ENCODE measurements around the gene FRS3.
"Not testable (repeated sequence)": the region's sequence is repeated elsewhere in the genome, so short reads cannot be mapped to it uniquely, and the experiment has no call there.

Gene FRS3

DNA sequence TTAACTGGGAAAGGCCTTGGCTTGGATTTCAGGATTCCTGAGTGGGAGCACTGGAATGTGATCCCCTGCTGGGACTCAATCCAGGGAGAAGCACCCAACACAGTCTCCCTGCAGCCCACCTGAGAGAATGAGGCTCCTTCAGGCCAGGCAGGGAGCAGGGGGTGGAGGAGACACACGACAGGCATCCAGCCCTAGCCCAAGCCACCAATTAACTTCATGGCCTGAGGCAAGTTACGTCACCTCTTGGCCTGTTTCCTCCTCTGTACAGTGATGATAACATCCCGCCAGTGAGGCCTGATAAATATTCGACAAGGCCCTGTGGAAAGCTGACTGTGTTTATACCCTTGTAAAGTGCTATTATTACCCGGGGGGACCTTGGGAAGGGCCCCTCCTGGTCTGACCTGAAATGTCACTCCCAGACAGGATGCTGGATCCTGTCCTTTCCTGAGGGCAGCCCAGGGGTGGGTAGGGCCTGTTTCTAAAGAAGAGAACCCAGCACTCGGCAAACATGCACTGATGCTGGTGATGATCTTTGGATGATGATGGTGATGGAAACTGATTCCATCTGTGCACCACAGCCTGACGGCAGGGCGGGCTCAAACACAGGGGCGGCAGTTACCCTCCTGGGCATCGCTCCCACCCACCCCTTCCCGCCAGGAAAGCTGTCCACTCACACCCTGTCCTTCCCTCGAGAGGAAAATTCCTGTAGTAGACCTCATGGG lies 12.4 kb downstream of the FRS3 start:
- H3K9ac ChIP-seq (ENCODE audit: insufficient read length): no peak overlapping the region
- H3K9me3 ChIP-seq (ENCODE audit: low read depth, low read length): no peaks in the 10 kb centered on the region
- no peaks in the 10 kb centered on the region; the same call in 1 of the 2 replicates for H3K36me3 ChIP-seq (ENCODE audit: insufficient read depth, low read length)
- no peak overlapping the region for H3K27ac ChIP-seq
- no peak overlapping the region for H3K4me3 ChIP-seq
- no peak for DNase-seq (ENCODE audit: low read depth, low spot score)
- TF ChIP-seq FOXP2 (optimal IDR thresholded peaks at IDR 0.05; ENCODE audit: control extremely low read depth, extremely low read length, insufficient read depth) (no peak), POLR2AphosphoS5 (IDR thresholded peaks at IDR 0.05; ENCODE audit: borderline replicate concordance, low read depth, low read length) (no peak), EZH2 (IDR thresholded peaks at IDR 0.05) (no peak)

DNA sequence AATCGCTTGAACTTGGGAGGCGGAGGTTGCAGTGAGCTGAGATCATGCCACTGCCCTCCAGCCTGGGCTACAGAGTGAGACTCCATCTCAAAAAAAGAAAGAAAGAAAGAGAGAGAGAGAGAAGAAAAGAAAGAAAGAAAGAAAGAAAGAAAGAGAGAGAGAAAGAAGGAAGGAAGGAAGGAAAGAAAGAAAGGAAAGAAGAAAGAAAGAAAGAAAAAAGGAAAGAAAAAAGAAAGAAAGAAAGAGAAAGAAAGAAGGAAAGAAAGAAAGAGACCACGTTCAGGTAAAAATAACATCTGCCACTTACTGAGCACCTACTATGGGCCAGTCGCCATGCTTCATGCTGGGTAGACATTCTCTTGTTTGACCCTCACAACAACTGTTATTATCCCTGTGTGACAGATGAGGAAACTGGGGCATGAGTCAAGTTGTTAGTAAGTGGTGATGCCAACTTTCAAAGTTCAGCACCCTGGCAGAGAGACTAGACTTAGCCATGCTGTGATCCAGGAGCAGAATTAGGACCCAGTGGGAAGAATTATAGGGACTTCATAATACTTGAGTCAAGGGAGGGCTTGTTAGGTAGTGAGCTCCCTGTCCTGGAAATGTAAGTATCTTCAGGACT lies 13.5 kb downstream of the FRS3 start:
- not testable (repeated sequence) for DNase-seq (ENCODE audit: low read depth, low spot score); H3K9ac ChIP-seq (ENCODE audit: insufficient read length); H3K36me3 ChIP-seq (ENCODE audit: insufficient read depth, low read length); H3K27ac ChIP-seq; H3K4me3 ChIP-seq; H3K9me3 ChIP-seq (ENCODE audit: low read depth, low read length)

DNA sequence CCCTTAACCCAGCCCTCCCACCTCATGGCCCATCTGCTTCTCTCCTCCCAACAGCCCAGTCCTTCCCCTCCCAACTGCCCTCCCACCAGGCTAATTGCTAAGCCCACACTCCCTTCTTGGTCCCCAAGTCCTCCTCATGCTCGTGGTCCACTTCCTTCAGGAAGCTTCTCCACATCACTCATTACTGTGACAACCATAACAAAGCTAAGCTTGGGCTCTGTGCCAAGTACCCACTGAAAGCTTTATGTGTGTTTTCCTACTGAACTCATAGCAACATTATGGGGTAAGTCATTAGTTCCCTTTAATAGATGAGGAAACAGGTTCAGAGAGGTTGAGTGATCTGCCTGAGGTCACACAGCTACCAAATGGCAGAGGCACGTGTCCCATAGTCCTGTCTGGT lies 16.2 kb downstream of the FRS3 start:
- H3K4me3 ChIP-seq: no peak overlapping the region
- no peaks in the 10 kb centered on the region for H3K36me3 ChIP-seq (ENCODE audit: insufficient read depth, low read length)
- no peak for DNase-seq (ENCODE audit: low read depth, low spot score)
- H3K27ac ChIP-seq: no peak overlapping the region
- TF ChIP-seq FOXP2 (optimal IDR thresholded peaks at IDR 0.05; ENCODE audit: control extremely low read depth, extremely low read length, insufficient read depth) (no peak), POLR2AphosphoS5 (IDR thresholded peaks at IDR 0.05; ENCODE audit: borderline replicate concordance, low read depth, low read length) (no peak), EZH2 (IDR thresholded peaks at IDR 0.05) (no peak)
- H3K9me3 ChIP-seq (ENCODE audit: low read depth, low read length): no peaks in the 10 kb centered on the region
- H3K9ac ChIP-seq (ENCODE audit: insufficient read length): no peak overlapping the region

DNA sequence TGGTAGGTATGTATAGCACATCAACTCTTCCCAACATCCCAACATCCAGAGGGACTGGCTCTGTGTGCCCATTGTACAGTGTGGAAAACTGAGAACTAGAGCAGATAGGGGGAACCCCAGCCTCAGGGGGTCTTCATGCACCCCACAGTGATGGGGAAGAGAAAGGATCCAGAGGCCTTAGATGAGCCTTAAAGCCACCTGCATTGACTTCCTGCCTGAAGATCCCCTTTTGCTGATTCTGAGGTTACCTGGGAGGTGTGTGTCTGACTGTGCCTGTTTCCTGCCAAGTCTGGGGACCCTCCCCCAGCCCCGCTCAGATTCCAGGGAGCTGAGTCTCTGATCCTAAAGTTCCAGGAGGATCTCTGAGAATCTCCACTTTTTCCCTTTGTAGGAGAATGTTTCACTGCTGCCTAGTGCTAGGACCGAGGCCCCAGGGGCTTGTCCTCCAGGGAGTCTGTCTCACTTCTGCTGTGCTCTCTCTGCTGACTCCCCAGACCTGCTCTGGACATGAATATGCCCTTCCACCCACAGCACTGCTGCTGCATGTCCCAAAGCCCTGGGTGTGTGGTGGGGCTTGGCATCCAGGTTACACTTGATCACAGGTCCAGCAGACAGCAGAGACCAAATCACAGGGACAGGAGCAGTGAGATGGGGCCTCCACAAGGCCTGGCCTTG lies 19.7 kb downstream of the FRS3 start:
- Histone ChIP-seq H3K9ac (ENCODE audit: insufficient read length) (no peak overlapping the region), H3K4me3 (no peak overlapping the region), H3K36me3 (ENCODE audit: insufficient read depth, low read length) (no peaks in the 10 kb centered on the region), H3K9me3 (ENCODE audit: low read depth, low read length) (no peaks in the 10 kb centered on the region), H3K27ac (no peak overlapping the region)
- DNase-seq (ENCODE audit: low read depth, low spot score): no peak
- TF ChIP-seq EZH2 (IDR thresholded peaks at IDR 0.05): no peak
- no peak for TF ChIP-seq POLR2AphosphoS5 (IDR thresholded peaks at IDR 0.05; ENCODE audit: borderline replicate concordance, low read depth, low read length)
- TF ChIP-seq FOXP2 (optimal IDR thresholded peaks at IDR 0.05; ENCODE audit: control extremely low read depth, extremely low read length, insufficient read depth): no peak

DNA sequence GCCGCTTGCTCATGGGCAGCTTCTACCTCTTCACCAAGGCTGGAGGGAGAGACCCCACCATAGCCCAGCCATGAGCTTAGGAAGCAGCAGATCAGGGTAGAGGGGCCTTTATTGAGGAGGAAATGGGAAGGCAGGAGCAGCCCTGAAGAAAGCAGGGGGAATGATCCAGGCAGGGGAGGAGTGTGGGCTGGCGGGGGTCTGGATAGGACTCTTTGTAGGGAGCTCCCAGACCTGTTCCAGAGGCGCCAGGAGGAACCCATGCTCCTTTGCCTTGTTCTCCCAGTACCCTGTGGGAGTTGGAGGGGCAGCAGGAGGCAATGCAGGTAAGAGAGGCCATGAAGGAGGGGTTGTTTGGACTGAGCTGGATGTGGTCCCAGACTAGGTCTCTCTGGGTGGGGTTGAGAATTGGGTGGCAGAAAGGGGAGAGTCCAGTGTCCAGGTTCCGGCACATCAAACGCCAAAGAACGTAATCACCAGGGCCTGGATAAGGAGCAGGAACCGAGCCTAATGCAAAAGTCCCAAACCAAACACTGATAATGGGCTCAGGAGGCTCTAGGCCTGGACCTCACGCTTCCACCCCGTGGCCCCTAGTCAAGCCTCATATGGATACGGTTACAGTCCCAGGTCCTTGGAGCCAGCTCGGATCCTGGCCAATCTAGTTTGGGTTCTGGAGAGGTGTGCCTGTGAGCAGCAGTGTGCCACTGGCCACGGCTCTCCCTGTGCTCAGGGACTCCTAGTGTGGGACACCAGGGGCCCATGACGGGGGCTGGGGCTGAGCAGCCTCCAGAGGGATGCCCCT lies 20.4 kb downstream of the FRS3 start:
- TF ChIP-seq POLR2AphosphoS5 (IDR thresholded peaks at IDR 0.05; ENCODE audit: borderline replicate concordance, low read depth, low read length) (no peak), FOXP2 (optimal IDR thresholded peaks at IDR 0.05; ENCODE audit: control extremely low read depth, extremely low read length, insufficient read depth) (no peak), EZH2 (IDR thresholded peaks at IDR 0.05) (no peak)
- no peak overlapping the region for H3K9ac ChIP-seq (ENCODE audit: insufficient read length)
- no peaks in the 10 kb centered on the region for H3K9me3 ChIP-seq (ENCODE audit: low read depth, low read length)
- no peak for DNase-seq (ENCODE audit: low read depth, low spot score)
- H3K4me3 ChIP-seq: no peak overlapping the region
- H3K36me3 ChIP-seq (ENCODE audit: insufficient read depth, low read length): no peaks in the 10 kb centered on the region
- no peak overlapping the region for H3K27ac ChIP-seq

DNA sequence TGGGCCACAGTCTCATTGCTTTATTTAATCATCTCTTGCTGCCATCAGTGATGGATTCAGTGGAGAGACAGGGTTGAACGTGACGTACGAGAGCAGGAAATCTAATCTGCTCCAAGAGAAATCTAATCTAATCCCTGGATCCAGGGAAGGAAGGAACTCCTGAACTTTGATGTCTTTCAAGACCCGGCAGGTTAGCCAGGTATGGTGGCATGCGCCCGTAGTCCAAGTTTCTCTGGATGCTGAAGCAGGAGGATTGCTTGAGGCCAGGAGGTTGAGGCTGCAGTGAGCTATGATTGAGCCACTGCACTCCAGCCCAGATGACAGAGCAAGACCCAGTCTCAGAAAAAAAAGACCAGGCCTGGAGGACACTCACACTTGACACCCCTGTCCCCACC lies 21.1 kb downstream of the FRS3 start:
- TF ChIP-seq FOXP2 (optimal IDR thresholded peaks at IDR 0.05; ENCODE audit: control extremely low read depth, extremely low read length, insufficient read depth): no peak
- no peak for TF ChIP-seq POLR2AphosphoS5 (IDR thresholded peaks at IDR 0.05; ENCODE audit: borderline replicate concordance, low read depth, low read length)
- no peak for TF ChIP-seq EZH2 (IDR thresholded peaks at IDR 0.05)
- no peaks in the 10 kb centered on the region for H3K36me3 ChIP-seq (ENCODE audit: insufficient read depth, low read length)
- no peak overlapping the region for H3K27ac ChIP-seq
- no peak overlapping the region for H3K4me3 ChIP-seq
- H3K9me3 ChIP-seq (ENCODE audit: low read depth, low read length): no peaks in the 10 kb centered on the region
- no peak for DNase-seq (ENCODE audit: low read depth, low spot score)
- no peak overlapping the region for H3K9ac ChIP-seq (ENCODE audit: insufficient read length)

DNA sequence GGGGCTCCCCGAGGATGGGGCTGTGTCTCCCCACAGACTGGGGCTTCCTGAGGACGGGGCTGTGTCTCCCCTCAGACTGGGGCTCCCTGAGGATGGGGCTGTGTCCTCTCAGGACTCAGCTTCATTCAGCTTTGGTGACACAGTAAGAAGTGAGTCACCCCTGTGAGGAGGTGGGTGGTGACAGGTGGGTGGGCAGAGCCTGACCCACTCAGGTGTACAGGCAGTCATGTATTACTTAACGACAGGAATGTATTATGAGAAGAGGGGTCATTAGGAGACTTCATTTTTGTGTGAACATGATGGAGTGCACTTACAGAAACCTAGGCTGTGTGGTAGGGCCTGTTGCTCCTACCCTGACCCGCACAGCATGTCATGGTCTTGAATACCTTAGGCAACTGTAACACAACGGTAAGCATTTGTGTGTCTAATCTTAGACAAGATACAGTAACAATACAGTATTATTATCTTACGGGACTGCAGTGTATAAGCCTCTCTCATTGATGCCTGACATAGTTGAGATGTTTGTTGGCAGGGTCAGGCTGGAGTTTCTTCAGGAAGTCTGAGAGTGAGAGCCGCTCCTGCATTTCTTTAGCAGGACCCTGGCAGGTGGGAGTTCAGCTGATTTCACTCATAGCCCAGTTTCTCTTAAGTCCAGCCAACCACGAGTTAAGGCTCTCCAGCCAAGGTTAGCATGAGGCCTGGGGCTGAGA lies 21.6 kb downstream of the FRS3 start:
- Histone ChIP-seq H3K4me3 (no peak overlapping the region), H3K9ac (ENCODE audit: insufficient read length) (no peak overlapping the region), H3K27ac (no peak overlapping the region), H3K9me3 (ENCODE audit: low read depth, low read length) (no peaks in the 10 kb centered on the region), H3K36me3 (ENCODE audit: insufficient read depth, low read length) (no peaks in the 10 kb centered on the region)
- TF ChIP-seq POLR2AphosphoS5 (IDR thresholded peaks at IDR 0.05; ENCODE audit: borderline replicate concordance, low read depth, low read length) (no peak), EZH2 (IDR thresholded peaks at IDR 0.05) (no peak), FOXP2 (optimal IDR thresholded peaks at IDR 0.05; ENCODE audit: control extremely low read depth, extremely low read length, insufficient read depth) (no peak)
- no peak for DNase-seq (ENCODE audit: low read depth, low spot score)

DNA sequence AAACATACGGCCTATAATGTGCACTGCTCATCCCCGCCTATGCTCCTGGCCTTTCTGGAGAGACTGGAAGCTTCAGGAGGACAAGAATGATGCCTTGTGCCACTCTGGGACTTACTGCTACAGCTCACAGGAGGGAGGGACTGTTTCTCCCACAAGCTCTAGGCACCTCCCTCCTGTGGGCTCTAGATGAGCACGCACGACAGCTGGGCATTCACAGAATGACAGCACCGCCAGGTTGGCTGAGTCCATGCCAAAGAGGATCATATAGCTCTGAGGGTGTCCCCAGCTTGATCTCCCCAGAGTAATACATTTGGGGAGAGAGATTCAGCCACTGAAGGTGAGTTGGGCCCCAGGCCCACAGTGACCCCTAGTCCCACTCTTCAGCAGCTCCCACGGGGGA lies 22.4 kb downstream of the FRS3 start:
- TF ChIP-seq EZH2 (IDR thresholded peaks at IDR 0.05): no peak
- no peak for TF ChIP-seq POLR2AphosphoS5 (IDR thresholded peaks at IDR 0.05; ENCODE audit: borderline replicate concordance, low read depth, low read length)
- TF ChIP-seq FOXP2 (optimal IDR thresholded peaks at IDR 0.05; ENCODE audit: control extremely low read depth, extremely low read length, insufficient read depth): no peak
- H3K4me3 ChIP-seq: no peak overlapping the region

More for the DNA sequence above, 22.4 kb downstream of the FRS3 start:
- DNase-seq (ENCODE audit: low read depth, low spot score): no peak
- no peak overlapping the region for H3K27ac ChIP-seq
- H3K36me3 ChIP-seq (ENCODE audit: insufficient read depth, low read length): no peaks in the 10 kb centered on the region
- no peaks in the 10 kb centered on the region for H3K9me3 ChIP-seq (ENCODE audit: low read depth, low read length)
- no peak overlapping the region for H3K9ac ChIP-seq (ENCODE audit: insufficient read length)
